Hematopoietic multipotent progenitor cell treated with erythropoietin and hydrocortisone succinate and interleukin-3 and kit ligand, for 6 days (in vitro differentiated cells): Measurements from ENCODE around the gene OR1D2.
"Not testable (repeated sequence)": the region's sequence is repeated elsewhere in the genome, so short reads cannot be mapped to it uniquely, and the experiment has no call there.

ENCODE experiments used
- DNase-seq: peaks from one replicate; pipeline ENCODE4 v3.0.0-alpha.2; 2015

OR1D2 gene

GRCh38 chr17:3104322-3104721 is at the start of gene OR1D2:
Gene OR1D2 (minus strand): TSS chr17:3104422. CDS start chr17:3092996, 11,426 bp downstream.
- DNase-seq, result no peak

DNA sequence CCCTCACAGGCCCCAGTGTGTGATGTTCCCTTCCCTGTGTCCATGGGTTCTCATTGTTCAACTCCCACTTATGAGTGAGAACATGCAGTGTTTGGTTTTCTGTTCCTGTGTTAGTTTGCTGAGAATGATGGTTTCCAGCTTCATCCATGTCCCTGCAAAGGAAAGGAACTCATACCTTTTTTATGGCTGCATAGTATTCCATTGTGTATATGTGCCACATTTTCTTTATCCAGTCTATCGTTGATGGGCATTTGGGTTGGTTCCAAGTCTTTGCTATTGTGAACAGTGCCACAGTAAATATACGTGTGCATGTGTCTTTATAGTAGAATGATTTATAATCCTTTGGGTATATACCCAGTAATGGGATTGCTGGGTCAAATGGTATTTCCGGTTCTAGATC is 33.3 kb upstream of the OR1D2 start:
- not testable (repeated sequence) for DNase-seq

DNA sequence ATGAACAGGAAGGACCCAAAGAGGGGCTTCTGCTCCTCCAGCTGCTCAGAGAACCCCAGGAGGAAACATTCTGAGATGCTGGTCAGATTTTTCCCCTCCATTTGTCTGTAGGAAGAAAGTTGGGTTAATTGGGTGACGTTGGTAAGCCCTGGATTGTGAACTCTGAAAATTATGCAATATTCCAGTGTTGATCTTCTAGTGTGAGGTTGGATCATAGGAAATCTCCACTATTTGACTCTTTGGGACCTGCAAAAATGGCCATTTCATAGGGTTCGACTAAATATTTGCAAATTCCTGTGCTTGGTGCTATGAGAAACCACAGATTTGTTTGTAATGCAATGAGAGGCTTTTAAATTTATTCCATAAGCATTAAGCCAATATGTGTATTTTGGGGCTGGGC is 23.2 kb upstream of the OR1D2 start, which contains the start of gene OR1G1:
Gene OR1G1, minus strand, starts transcription at position 101 of the 400 bp plus-strand sequence. Its CDS starts 0 bp downstream, at position 101.
- no peak for DNase-seq

DNA sequence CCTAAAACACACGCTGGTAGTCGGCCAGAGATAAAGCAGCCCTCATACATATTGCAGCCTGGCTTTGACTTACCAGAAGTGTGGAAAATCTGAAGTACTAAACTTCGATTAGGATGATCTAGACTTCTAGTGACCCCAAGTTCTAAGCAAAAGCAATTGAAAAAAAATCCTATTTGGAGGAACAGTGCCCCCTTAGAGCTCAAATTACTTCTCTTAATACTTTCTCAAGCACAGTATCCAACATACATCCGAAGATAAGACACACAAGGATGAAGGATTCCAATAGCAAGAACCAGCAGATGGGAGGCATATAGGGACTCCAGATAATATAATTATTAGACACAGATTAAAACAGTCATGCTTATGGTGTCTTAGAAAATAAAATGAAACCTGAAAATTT is 30.4 kb downstream of the OR1D2 start:
- not testable (repeated sequence) for DNase-seq

DNA sequence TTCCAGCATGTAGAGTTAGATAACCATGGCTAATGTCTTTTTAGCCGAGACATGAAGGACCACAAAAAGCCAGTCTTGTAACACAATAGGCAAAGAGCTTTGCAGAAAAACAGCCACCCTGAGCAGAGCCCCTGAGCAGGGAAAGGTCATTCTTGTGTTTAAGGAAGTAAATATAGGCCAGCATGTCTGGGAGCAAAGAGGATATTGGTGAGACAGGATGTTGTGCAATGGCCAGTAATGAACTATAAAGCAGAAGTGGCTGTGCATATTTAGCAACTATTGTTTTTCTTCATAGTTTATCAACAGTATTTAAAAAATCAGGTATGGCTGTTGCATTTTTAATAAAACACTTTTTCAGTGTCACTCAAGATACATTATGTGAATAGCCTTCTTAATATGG is 39.0 kb downstream of the OR1D2 start:
- DNase-seq, result peak; percentile 60

GRCh38 chr17:3063507-3063906 is 40.7 kb downstream of the OR1D2 start, which contains the start of gene OR1D5:
Gene OR1D5 (minus strand): TSS chr17:3063607. CDS start chr17:3063607, 0 bp downstream.
- not testable (repeated sequence) for DNase-seq

DNA sequence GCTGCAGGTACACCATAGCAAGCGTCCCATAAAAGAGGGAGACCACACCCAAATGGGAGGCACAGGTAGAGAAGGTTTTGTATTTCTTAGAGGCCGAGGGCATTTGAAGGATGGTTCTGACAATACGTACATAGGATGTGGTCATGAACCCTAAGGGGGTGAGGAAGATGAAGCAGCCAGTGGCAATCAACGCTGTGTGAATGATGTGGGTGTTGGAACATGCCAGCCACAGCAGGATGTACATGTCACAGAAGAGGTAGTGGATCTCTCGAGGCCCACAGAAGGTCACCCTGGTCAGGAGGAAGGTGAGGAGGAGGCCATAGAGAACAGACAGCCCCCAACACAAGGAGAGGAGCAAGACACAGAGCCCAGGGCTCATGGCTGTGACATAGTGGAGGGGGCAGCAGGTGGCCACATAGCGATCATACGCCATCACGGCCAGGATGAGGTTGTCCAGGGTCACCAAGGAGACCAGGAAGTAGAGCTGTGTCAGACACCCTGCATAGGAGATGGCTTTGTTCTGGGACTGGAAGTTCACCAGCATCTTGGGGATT is 41.3 kb downstream of the OR1D2 start:
- DNase-seq, result not testable (repeated sequence)

DNA sequence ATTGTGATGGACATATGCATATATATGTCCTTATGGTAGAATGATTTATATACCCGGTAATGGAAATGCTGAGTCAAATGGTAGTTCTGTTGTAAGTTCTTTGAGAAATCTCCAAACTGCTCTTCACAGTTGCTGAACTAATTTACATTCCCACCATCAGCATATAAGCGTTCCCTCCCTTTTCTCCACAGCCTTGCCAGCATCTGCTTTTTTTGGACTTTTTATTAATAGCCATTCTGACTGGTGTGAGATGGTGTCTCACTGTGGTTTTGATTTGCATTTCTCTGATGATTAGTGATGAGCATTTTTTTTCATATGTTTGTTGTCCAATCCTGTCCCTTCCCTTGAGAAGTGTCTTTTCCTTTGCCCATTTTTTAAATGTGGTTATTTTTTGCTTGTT is 49.4 kb downstream of the OR1D2 start:
- DNase-seq, result not testable (repeated sequence)

- no peak for DNase-seq
These were observed 54.4 kb downstream of the OR1D2 start for GRCh38 chr17:3049705-3050295.

DNA sequence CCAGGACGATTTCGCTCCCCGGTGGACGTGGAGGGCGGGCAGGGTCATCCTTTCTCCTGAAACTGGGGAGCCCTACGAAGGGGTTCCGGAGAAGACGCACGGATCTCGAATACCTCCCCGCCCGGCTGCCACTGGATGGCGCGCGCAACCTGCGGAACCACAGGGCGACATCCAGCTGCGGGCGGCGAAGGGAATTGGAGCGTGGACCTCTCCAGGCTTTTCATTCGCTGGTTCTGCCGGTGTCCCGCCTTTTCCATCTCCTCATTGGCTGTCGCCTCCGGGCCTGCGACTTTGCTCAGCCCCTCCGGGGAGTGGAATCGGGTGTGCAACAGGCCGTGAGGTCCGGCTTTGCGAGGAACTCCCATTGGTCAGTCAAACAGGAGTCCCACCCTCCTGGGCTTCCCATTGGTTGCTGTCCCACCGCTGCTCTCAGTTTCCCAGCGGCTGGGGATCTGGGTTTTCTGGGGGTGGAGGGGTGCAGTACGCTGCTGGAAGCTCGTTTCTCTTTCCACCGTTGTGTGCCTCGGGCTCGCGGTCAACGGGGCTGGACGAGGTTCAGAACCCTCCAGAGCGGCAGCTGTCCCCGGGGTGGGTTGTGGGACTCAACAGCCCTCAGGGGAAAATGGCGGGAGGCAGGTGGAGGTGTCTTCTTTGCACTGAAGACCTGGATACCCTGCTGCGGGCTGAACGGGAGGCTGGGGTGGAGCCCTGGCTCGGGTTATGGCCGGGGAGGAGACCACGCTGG is 55.3 kb downstream of the OR1D2 start:
- DNase-seq, result peak; percentile 98

GRCh38 chr17:3046753-3047152 is 57.5 kb downstream of the OR1D2 start:
- DNase-seq, result no peak

- DNase-seq, result peak; percentile 65
These were observed 60.4 kb downstream of the OR1D2 start for GRCh38 chr17:3043737-3044365.

- no peak for DNase-seq
These were observed 63.3 kb downstream of the OR1D2 start for GRCh38 chr17:3040882-3041281.

DNA sequence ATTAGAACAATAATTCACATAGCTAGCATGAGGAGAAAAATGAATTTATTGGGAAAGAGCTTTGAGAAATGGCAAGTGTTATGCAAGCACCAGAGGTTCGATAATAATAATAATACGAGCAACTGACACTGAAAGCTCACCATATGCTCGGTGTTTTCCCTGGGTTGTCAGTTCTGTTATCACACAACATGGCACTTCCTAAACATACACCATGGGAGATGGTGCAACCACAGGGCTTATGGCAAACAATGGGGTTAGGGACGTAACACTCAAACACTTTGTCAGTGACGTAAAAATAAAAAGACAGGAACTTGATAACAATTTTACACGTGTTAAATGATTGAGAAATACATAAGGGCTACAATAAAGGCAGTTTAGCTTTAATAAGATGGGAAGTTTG is 64.5 kb downstream of the OR1D2 start:
- DNase-seq, result peak; percentile 56

GRCh38 chr17:3038941-3039340 is 65.3 kb downstream of the OR1D2 start:
- DNase-seq, result no peak
